Thyroid gland (tissue), 4 donors: Measurements from ENCODE around the gene EYS.

Experiments
- CTCF ChIP-seq, 6 experiments: fragments of 200-600 bp in 3 of 6; fragments of 450-650 bp in 3 of 6; sonication (generic) in 3 of 6; IDR thresholded peaks; one replicate each; pipeline ENCODE4 v1.5.1; 2016 to 2019; ENCODE audit warnings: antibody characterized with exemption in 6 of 6, mild to moderate bottlenecking in 2 of 6, inconsistent platforms in 1 of 6, moderate library complexity in 1 of 6
- POLR2A ChIP-seq, 2 donors: fragments of 450-650 bp; IDR thresholded peaks; one replicate each; pipeline ENCODE4 v1.6.1; 2017; ENCODE audit warnings: antibody characterized with exemption in 2 of 2, mild to moderate bottlenecking in 2 of 2, moderate library complexity in 1 of 2

GRCh38 chr6:63795826-63796225, 1911.2 kb downstream of the EYS start:
- no peak for TF ChIP-seq CTCF (IDR thresholded peaks at IDR 0.05)
- TF ChIP-seq POLR2A (IDR thresholded peaks at IDR 0.05) = no peak
